GM19438 (cell line): ENCODE data around the gene TLE6.
A peak's percentile ranks its signal among the peaks of the same experiment; 100 is the strongest.
"Not testable (repeated sequence)": the region's sequence is repeated elsewhere in the genome, so short reads cannot be mapped to it uniquely, and the experiment has no call there.

Experiments
- ATAC-seq: cut with Tn5 transposase; IDR thresholded peaks from one replicate; pipeline ENCODE4 v1.9.1; 2021; ENCODE audit warnings: low read depth; ENCODE audit not compliant: unreplicated experiment

The TLE6 gene

GRCh38 chr19:2977001-2977745, at the start of gene TLE6:
Gene TLE6, plus strand, starts transcription at chr19:2977564. Its CDS starts 670 bp downstream, at chr19:2978234.
- peak; percentile 86 for ATAC-seq

GRCh38 chr19:2933490-2933910, 43.9 kb upstream of the TLE6 start:
- ATAC-seq = no peak

GRCh38 chr19:2935863-2936262, 41.5 kb upstream of the TLE6 start:
- ATAC-seq = not testable (repeated sequence)

- ATAC-seq = no peak
These were observed 34.3 kb upstream of the TLE6 start for GRCh38 chr19:2942928-2943640.

GRCh38 chr19:2944403-2944774, 33.0 kb upstream of the TLE6 start:
- ATAC-seq = no peak

GRCh38 chr19:2944775-2945574, 32.4 kb upstream of the TLE6 start, which contains the start of gene ZNF77:
Gene ZNF77, minus strand, starts transcription at chr19:2944971. Its CDS starts 131 bp downstream, at chr19:2944840.
- ATAC-seq = peak; percentile 96

- no peak for ATAC-seq
These were observed 31.7 kb upstream of the TLE6 start for GRCh38 chr19:2945575-2946184.

- peak; percentile 18 for ATAC-seq
These were observed 27.5 kb upstream of the TLE6 start for GRCh38 chr19:2949939-2950285.

- ATAC-seq = peak; percentile 86
These were observed 26.9 kb upstream of the TLE6 start for GRCh38 chr19:2950286-2951124.

- ATAC-seq = no peak
These were observed 24.3 kb upstream of the TLE6 start for GRCh38 chr19:2952953-2953481.

GRCh38 chr19:2957160-2957559, 20.2 kb upstream of the TLE6 start:
- ATAC-seq = no peak

GRCh38 chr19:2960120-2960519, 17.2 kb upstream of the TLE6 start:
- ATAC-seq = no peak

- ATAC-seq = no peak
These were observed 15.2 kb upstream of the TLE6 start for GRCh38 chr19:2962018-2962670.

GRCh38 chr19:2963122-2963521, 14.2 kb upstream of the TLE6 start:
- no peak for ATAC-seq

- not testable (repeated sequence) for ATAC-seq
These were observed 13.7 kb upstream of the TLE6 start for GRCh38 chr19:2963631-2964030.

- ATAC-seq = no peak
These were observed 12.5 kb upstream of the TLE6 start for GRCh38 chr19:2964874-2965273.

GRCh38 chr19:2967972-2968371, 9.4 kb upstream of the TLE6 start:
- ATAC-seq = no peak

GRCh38 chr19:2969104-2969504, 8.3 kb upstream of the TLE6 start:
- no peak for ATAC-seq

GRCh38 chr19:2970201-2970835, 7.0 kb upstream of the TLE6 start:
- ATAC-seq = no peak
